ENCODE measurements around the gene MDC1.

Gene MDC1

GRCh38 chr6:30741789-30742315, 24.8 kb upstream of the MDC1 start:
- Histone ChIP-seq H4K8ac (ENCODE audit: low read depth, low read length) (no peak overlapping the region), H2AFZ (ENCODE audit: low read length) (peak overlapping the region; percentile 83), H3K9ac (ENCODE audit: low read depth, low read length, poor library complexity) (peak overlapping the region; percentile 92), H3K18ac (ENCODE audit: low read length) (peak overlapping the region; percentile 82), H3K27ac (replicated peaks; ENCODE audit: low read length) (peak overlapping the region; percentile 41), H2BK120ac (ENCODE audit: low read depth, low read length) (peak overlapping the region; percentile 43), H3K27me3 (ENCODE audit: control insufficient read depth in 3 of 3, insufficient read depth in 3 of 3, low read depth in 1 of 3, low read length in 3 of 3) (peaks cover 0 to 13% (median 2%) of the 10 kb centered on the region in 3 experiments), H3K79me1 (ENCODE audit: low read depth, low read length) (peaks cover 7% of the 10 kb centered on the region), H2BK15ac (ENCODE audit: low read length) (peak overlapping the region; percentile 63), H3K36me3 (replicated peaks in 1 of 2; ENCODE audit: control insufficient read depth in 2 of 2, insufficient read depth in 2 of 2, low read length in 2 of 2) (peaks cover 28 to 49% of the 10 kb centered on the region in 2 donors), H3K9me3 (replicated peaks in 1 of 2; ENCODE audit: control insufficient read depth in 2 of 2, insufficient read depth in 1 of 2, low read depth in 1 of 2, low read length in 2 of 2) (no peaks in the 10 kb centered on the region), H3K14ac (ENCODE audit: low read length) (peak overlapping the region; percentile 33), H3K4me1 (ENCODE audit: control insufficient read depth in 2 of 2, insufficient read depth in 1 of 2, low read depth in 1 of 2, low read length in 2 of 2) (peaks cover 10 to 14% of the 10 kb centered on the region in 2 donors), H3K4me3 (ENCODE audit: low read length in 2 of 2) (peak overlapping the region; percentile 90 to 99), H2AK5ac (ENCODE audit: low read depth, low read length) (no peak overlapping the region), H3K4me2 (ENCODE audit: insufficient read depth, low read length, poor library complexity, severe bottlenecking) (peak overlapping the region; percentile 72), H2BK12ac (ENCODE audit: low read length) (no peak overlapping the region), H3K23ac (ENCODE audit: low read depth, low read length, poor library complexity) (peak overlapping the region; percentile 99), H2BK5ac (ENCODE audit: low read length) (peak overlapping the region; percentile 14), H4K91ac (ENCODE audit: low read depth, low read length, poor library complexity) (no peak overlapping the region), H3K4ac (ENCODE audit: low read length) (no peak overlapping the region)
- WGBS, 2 donors (ENCODE audit: extremely low coverage in 2 of 2, insufficient read length in 2 of 2, insufficient replicate concordance in 1 of 2), result no CpG with 5 or more reads among the region's 13 CpGs
- no peak for DNase-seq (ENCODE audit: low spot score)

GRCh38 chr6:30741063-30741779, 24.1 kb upstream of the MDC1 start:
- H3K4me1 ChIP-seq (ENCODE audit: control insufficient read depth in 2 of 2, insufficient read depth in 1 of 2, low read depth in 1 of 2, low read length in 2 of 2), result peaks cover 10 to 14% of the 10 kb centered on the region in 2 donors
- H2BK120ac ChIP-seq (ENCODE audit: low read depth, low read length), result no peak overlapping the region
- no peak overlapping the region for H2BK12ac ChIP-seq (ENCODE audit: low read length)
- no peak overlapping the region for H3K4ac ChIP-seq (ENCODE audit: low read length)
- H3K79me1 ChIP-seq (ENCODE audit: low read depth, low read length), result peaks cover 8% of the 10 kb centered on the region
- H3K14ac ChIP-seq (ENCODE audit: low read length), result no peak overlapping the region
- H3K4me3 ChIP-seq (ENCODE audit: low read length in 2 of 2), result peak overlapping the region; percentile 90 to 99
- peaks cover 30 to 54% of the 10 kb centered on the region in 2 donors for H3K36me3 ChIP-seq (replicated peaks in 1 of 2; ENCODE audit: control insufficient read depth in 2 of 2, insufficient read depth in 2 of 2, low read length in 2 of 2)
- no peak for DNase-seq (ENCODE audit: low spot score)
- no peak overlapping the region for H4K91ac ChIP-seq (ENCODE audit: low read depth, low read length, poor library complexity)
- peaks cover 0 to 13% (median 2%) of the 10 kb centered on the region in 3 experiments for H3K27me3 ChIP-seq (ENCODE audit: control insufficient read depth in 3 of 3, insufficient read depth in 3 of 3, low read depth in 1 of 3, low read length in 3 of 3)
- no peak overlapping the region for H3K27ac ChIP-seq (replicated peaks; ENCODE audit: low read length)
- peak overlapping the region; percentile 63 for H2BK15ac ChIP-seq (ENCODE audit: low read length)
- H3K9ac ChIP-seq (ENCODE audit: low read depth, low read length, poor library complexity), result peak overlapping the region; percentile 92
- no CpG with 5 or more reads among the region's 8 CpGs for whole genome bisulfite sequencing, 2 donors (ENCODE audit: extremely low coverage in 2 of 2, insufficient read length in 2 of 2, insufficient replicate concordance in 1 of 2)
- no peak overlapping the region for H2BK5ac ChIP-seq (ENCODE audit: low read length)
- H3K18ac ChIP-seq (ENCODE audit: low read length), result no peak overlapping the region
- H4K8ac ChIP-seq (ENCODE audit: low read depth, low read length), result no peak overlapping the region
- H3K9me3 ChIP-seq (replicated peaks in 1 of 2; ENCODE audit: control insufficient read depth in 2 of 2, insufficient read depth in 1 of 2, low read depth in 1 of 2, low read length in 2 of 2), result no peaks in the 10 kb centered on the region
- H3K23ac ChIP-seq (ENCODE audit: low read depth, low read length, poor library complexity), result peak overlapping the region; percentile 99
- H3K4me2 ChIP-seq (ENCODE audit: insufficient read depth, low read length, poor library complexity, severe bottlenecking), result peak overlapping the region; percentile 72
- no peak overlapping the region for H2AFZ ChIP-seq (ENCODE audit: low read length)
- H2AK5ac ChIP-seq (ENCODE audit: low read depth, low read length), result no peak overlapping the region

GRCh38 chr6:30740540-30740870, 23.4 kb upstream of the MDC1 start:
- no peak overlapping the region for H4K8ac ChIP-seq (ENCODE audit: low read depth, low read length)
- H2BK15ac ChIP-seq (ENCODE audit: low read length), result no peak overlapping the region
- H3K4me3 ChIP-seq (ENCODE audit: low read length in 2 of 2), result no peak overlapping the region
- no peak overlapping the region for H3K23ac ChIP-seq (ENCODE audit: low read depth, low read length, poor library complexity)
- H2AK5ac ChIP-seq (ENCODE audit: low read depth, low read length), result no peak overlapping the region
- no peak overlapping the region for H2BK120ac ChIP-seq (ENCODE audit: low read depth, low read length)
- H2AFZ ChIP-seq (ENCODE audit: low read length), result no peak overlapping the region
- no peak overlapping the region for H3K4ac ChIP-seq (ENCODE audit: low read length)
- H3K4me1 ChIP-seq (ENCODE audit: control insufficient read depth in 2 of 2, insufficient read depth in 1 of 2, low read depth in 1 of 2, low read length in 2 of 2), result peaks cover 10 to 14% of the 10 kb centered on the region in 2 donors
- peaks cover 35 to 61% of the 10 kb centered on the region in 2 donors for H3K36me3 ChIP-seq (replicated peaks in 1 of 2; ENCODE audit: control insufficient read depth in 2 of 2, insufficient read depth in 2 of 2, low read length in 2 of 2)
- WGBS, 2 donors (ENCODE audit: extremely low coverage in 2 of 2, insufficient read length in 2 of 2, insufficient replicate concordance in 1 of 2), result no CpG with 5 or more reads among the region's 2 CpGs
- no peak overlapping the region for H3K4me2 ChIP-seq (ENCODE audit: insufficient read depth, low read length, poor library complexity, severe bottlenecking)
- no peak overlapping the region for H2BK5ac ChIP-seq (ENCODE audit: low read length)
- peaks cover 0 to 13% (median 2%) of the 10 kb centered on the region in 3 experiments for H3K27me3 ChIP-seq (ENCODE audit: control insufficient read depth in 3 of 3, insufficient read depth in 3 of 3, low read depth in 1 of 3, low read length in 3 of 3)
- H2BK12ac ChIP-seq (ENCODE audit: low read length), result no peak overlapping the region
- no peak overlapping the region for H3K9ac ChIP-seq (ENCODE audit: low read depth, low read length, poor library complexity)
- peaks cover 8% of the 10 kb centered on the region for H3K79me1 ChIP-seq (ENCODE audit: low read depth, low read length)
- no peak overlapping the region for H3K27ac ChIP-seq (replicated peaks; ENCODE audit: low read length)
- no peak for DNase-seq (ENCODE audit: low spot score)
- no peak overlapping the region for H3K14ac ChIP-seq (ENCODE audit: low read length)
- H4K91ac ChIP-seq (ENCODE audit: low read depth, low read length, poor library complexity), result no peak overlapping the region
- H3K18ac ChIP-seq (ENCODE audit: low read length), result no peak overlapping the region
- no peaks in the 10 kb centered on the region for H3K9me3 ChIP-seq (replicated peaks in 1 of 2; ENCODE audit: control insufficient read depth in 2 of 2, insufficient read depth in 1 of 2, low read depth in 1 of 2, low read length in 2 of 2)

GRCh38 chr6:30738532-30738931, 21.5 kb upstream of the MDC1 start:
- Histone ChIP-seq H3K9ac (ENCODE audit: low read depth, low read length, poor library complexity) (no peak overlapping the region), H2BK5ac (ENCODE audit: low read length) (no peak overlapping the region), H2AFZ (ENCODE audit: low read length) (no peak overlapping the region), H3K18ac (ENCODE audit: low read length) (no peak overlapping the region), H3K9me3 (replicated peaks in 1 of 2; ENCODE audit: control insufficient read depth in 2 of 2, insufficient read depth in 1 of 2, low read depth in 1 of 2, low read length in 2 of 2) (no peaks in the 10 kb centered on the region), H2BK15ac (ENCODE audit: low read length) (no peak overlapping the region), H2AK5ac (ENCODE audit: low read depth, low read length) (no peak overlapping the region), H2BK120ac (ENCODE audit: low read depth, low read length) (no peak overlapping the region), H3K4me2 (ENCODE audit: insufficient read depth, low read length, poor library complexity, severe bottlenecking) (no peak overlapping the region), H4K91ac (ENCODE audit: low read depth, low read length, poor library complexity) (no peak overlapping the region), H3K4me3 (ENCODE audit: low read length in 2 of 2) (no peak overlapping the region), H2BK12ac (ENCODE audit: low read length) (no peak overlapping the region), H3K79me1 (ENCODE audit: low read depth, low read length) (peaks cover 8% of the 10 kb centered on the region), H3K23ac (ENCODE audit: low read depth, low read length, poor library complexity) (no peak overlapping the region), H3K14ac (ENCODE audit: low read length) (no peak overlapping the region), H3K27me3 (ENCODE audit: control insufficient read depth in 3 of 3, insufficient read depth in 3 of 3, low read depth in 1 of 3, low read length in 3 of 3) (peaks cover 0 to 8% (median under 1%) of the 10 kb centered on the region in 3 experiments), H3K36me3 (replicated peaks in 1 of 2; ENCODE audit: control insufficient read depth in 2 of 2, insufficient read depth in 2 of 2, low read length in 2 of 2) (peaks cover 43 to 80% of the 10 kb centered on the region in 2 donors), H3K27ac (replicated peaks; ENCODE audit: low read length) (no peak overlapping the region), H3K4ac (ENCODE audit: low read length) (no peak overlapping the region), H4K8ac (ENCODE audit: low read depth, low read length) (no peak overlapping the region), H3K4me1 (ENCODE audit: control insufficient read depth in 2 of 2, insufficient read depth in 1 of 2, low read depth in 1 of 2, low read length in 2 of 2) (peaks cover 10 to 11% of the 10 kb centered on the region in 2 donors)
- no peak for DNase-seq (ENCODE audit: low spot score)
- no CpG with 5 or more reads among the region's 6 CpGs for WGBS, 2 donors (ENCODE audit: extremely low coverage in 2 of 2, insufficient read length in 2 of 2, insufficient replicate concordance in 1 of 2)
